ENCODE measurements around the gene KCNN3. TPM values are rescaled to one million over a fixed set of nuclear protein-coding genes. Genes with fewer than 3 reads are reported as not detected.

The KCNN3 gene
- total and polyA plus RNA-seq, 2 of the 8 experiments (the other 6 are each of a cell fraction or from before 2014, with no cell fraction given): 2.8 to 3.7 TPM

DNA sequence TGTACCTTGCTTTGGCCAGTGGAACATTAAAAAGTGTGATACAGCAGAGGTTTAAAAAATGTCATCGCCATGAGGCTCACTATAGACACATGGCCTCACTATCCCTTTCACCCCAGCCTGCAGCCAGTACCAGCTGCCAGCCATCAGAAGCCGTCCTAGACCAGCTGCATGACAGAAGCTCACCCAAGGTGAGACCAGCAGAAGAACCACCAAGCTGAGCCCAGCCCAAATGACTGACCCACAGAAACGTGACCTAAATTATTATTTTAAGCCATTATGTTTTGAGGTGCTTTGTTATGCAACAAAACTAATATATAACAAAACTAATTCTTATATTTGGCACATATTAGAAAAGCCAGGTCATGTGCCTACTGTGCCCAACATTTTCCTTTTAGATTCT is 91.1 kb downstream of the KCNN3 start:
- H3K18ac ChIP-seq (ENCODE audit: extremely low read depth, low read length): no peak overlapping the region
- no peak overlapping the region for H3K4ac ChIP-seq (replicated peaks; ENCODE audit: insufficient read length, low read depth, low read length)
- H3K27me3 ChIP-seq (replicated peaks in 1 of 4; ENCODE audit: control insufficient read depth in 3 of 4, extremely low read depth in 1 of 4, insufficient read depth in 3 of 4, low read length in 3 of 4): no peaks in the 10 kb centered on the region
- H4K91ac ChIP-seq (replicated peaks; ENCODE audit: insufficient read length, low read length): no peak overlapping the region
- H2BK12ac ChIP-seq (ENCODE audit: low read depth, low read length): no peak overlapping the region
- no peak overlapping the region for H3K23ac ChIP-seq (ENCODE audit: insufficient read length)
- no peaks in the 10 kb centered on the region for H4K20me1 ChIP-seq (replicated peaks in 1 of 2; ENCODE audit: control insufficient read depth in 1 of 2, insufficient read depth in 2 of 2, low read length in 2 of 2)
- DNase-seq (ENCODE audit: low read depth in 1 of 2, low spot score in 2 of 2): no peak
- no peak overlapping the region for H4K8ac ChIP-seq (ENCODE audit: extremely low read depth, insufficient read depth, low read length)
- no peaks in the 10 kb centered on the region for H3K79me2 ChIP-seq (ENCODE audit: control insufficient read depth in 1 of 2, insufficient read depth in 2 of 2, low read length in 2 of 2)
- H3K36me3 ChIP-seq (ENCODE audit: control insufficient read depth in 2 of 4, insufficient read depth in 4 of 4, low read length in 3 of 4): no peaks in the 10 kb centered on the region
- no peak overlapping the region for H3K9ac ChIP-seq (replicated peaks in 1 of 4; ENCODE audit: extremely low read depth in 1 of 4, low read depth in 3 of 4, low read length in 3 of 4)
- H2AK5ac ChIP-seq (ENCODE audit: low read depth, low read length): no peak overlapping the region
- H3K9me3 ChIP-seq (ENCODE audit: insufficient read depth in 2 of 2, low read depth in 1 of 2, low read length in 1 of 2): 0 out of 4 replicates have a peak, but pooled peaks cover 0 to 3% of the 10 kb centered on the region in 2 experiments
- no peak overlapping the region for H2BK15ac ChIP-seq (ENCODE audit: low read length)
- H3K56ac ChIP-seq (replicated peaks; ENCODE audit: insufficient read length, low read depth, low read length): no peak overlapping the region
- no peak overlapping the region for H3K4me2 ChIP-seq (ENCODE audit: insufficient read depth in 1 of 2, low read depth in 2 of 2, low read length in 2 of 2)
- FAIRE-seq: no peak
- ChIA-PET POLR2A (ENCODE audit: partially characterized antibody) (no interaction called here), CTCF (ENCODE audit: partially characterized antibody) (interaction anchor here (1.1 to 2.1 kb wide), 3 partner anchors 41 to 100 kb away, joined by 3 to 6 read pairs (median 6); no protein-coding TSS in a partner anchor)
- TF ChIP-seq YY1 (IDR thresholded peaks at IDR 0.05; ENCODE audit: low read depth, low read length): no peak
- TF ChIP-seq, protein P1, sequence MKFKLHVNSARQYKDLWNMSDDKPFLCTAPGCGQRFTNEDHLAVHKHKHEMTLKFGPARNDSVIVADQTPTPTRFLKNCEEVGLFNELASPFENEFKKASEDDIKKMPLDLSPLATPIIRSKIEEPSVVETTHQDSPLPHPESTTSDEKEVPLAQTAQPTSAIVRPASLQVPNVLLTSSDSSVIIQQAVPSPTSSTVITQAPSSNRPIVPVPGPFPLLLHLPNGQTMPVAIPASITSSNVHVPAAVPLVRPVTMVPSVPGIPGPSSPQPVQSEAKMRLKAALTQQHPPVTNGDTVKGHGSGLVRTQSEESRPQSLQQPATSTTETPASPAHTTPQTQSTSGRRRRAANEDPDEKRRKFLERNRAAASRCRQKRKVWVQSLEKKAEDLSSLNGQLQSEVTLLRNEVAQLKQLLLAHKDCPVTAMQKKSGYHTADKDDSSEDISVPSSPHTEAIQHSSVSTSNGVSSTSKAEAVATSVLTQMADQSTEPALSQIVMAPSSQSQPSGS (IDR thresholded peaks at IDR 0.05; ENCODE audit: low read length): no peak
- TF ChIP-seq, protein P2, sequence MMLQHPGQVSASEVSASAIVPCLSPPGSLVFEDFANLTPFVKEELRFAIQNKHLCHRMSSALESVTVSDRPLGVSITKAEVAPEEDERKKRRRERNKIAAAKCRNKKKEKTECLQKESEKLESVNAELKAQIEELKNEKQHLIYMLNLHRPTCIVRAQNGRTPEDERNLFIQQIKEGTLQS (IDR thresholded peaks at IDR 0.05; ENCODE audit: insufficient read depth, low read depth, low read length): no peak
- TF ChIP-seq, protein P3, sequence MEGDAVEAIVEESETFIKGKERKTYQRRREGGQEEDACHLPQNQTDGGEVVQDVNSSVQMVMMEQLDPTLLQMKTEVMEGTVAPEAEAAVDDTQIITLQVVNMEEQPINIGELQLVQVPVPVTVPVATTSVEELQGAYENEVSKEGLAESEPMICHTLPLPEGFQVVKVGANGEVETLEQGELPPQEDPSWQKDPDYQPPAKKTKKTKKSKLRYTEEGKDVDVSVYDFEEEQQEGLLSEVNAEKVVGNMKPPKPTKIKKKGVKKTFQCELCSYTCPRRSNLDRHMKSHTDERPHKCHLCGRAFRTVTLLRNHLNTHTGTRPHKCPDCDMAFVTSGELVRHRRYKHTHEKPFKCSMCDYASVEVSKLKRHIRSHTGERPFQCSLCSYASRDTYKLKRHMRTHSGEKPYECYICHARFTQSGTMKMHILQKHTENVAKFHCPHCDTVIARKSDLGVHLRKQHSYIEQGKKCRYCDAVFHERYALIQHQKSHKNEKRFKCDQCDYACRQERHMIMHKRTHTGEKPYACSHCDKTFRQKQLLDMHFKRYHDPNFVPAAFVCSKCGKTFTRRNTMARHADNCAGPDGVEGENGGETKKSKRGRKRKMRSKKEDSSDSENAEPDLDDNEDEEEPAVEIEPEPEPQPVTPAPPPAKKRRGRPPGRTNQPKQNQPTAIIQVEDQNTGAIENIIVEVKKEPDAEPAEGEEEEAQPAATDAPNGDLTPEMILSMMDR (IDR thresholded peaks at IDR 0.05; ENCODE audit: control extremely low read depth in 1 of 3, insufficient read depth in 1 of 3, low read depth in 1 of 3, low read length in 3 of 3): no peak
- no peak for TF ChIP-seq CEBPB (IDR thresholded peaks at IDR 0.05; ENCODE audit: low read depth, low read length)
- no peak for TF ChIP-seq EZH2 (IDR thresholded peaks at IDR 0.05; ENCODE audit: low read depth, low read length, severe bottlenecking)
- no peak for TF ChIP-seq TAF7 (optimal IDR thresholded peaks at IDR 0.05; ENCODE audit: borderline replicate concordance, low read depth, low read length)
- H3K14ac ChIP-seq (ENCODE audit: insufficient read length): no peak overlapping the region
- H3K79me1 ChIP-seq (ENCODE audit: low read depth, low read length): no peaks in the 10 kb centered on the region
- H2BK20ac ChIP-seq (ENCODE audit: low read length): no peak overlapping the region
- no peaks in the 10 kb centered on the region for H3K23me2 ChIP-seq (ENCODE audit: low read depth, low read length)
- no peak overlapping the region for H4K5ac ChIP-seq (ENCODE audit: insufficient read length, low read depth, low read length)
- H3K4me1 ChIP-seq (replicated peaks in 1 of 4; ENCODE audit: control insufficient read depth in 3 of 4, insufficient read depth in 4 of 4, low read length in 3 of 4): peaks cover 0 to 4% (median 1%) of the 10 kb centered on the region in 4 experiments; a peak in 3 of 7 replicates
- no peak overlapping the region for H2BK5ac ChIP-seq (ENCODE audit: low read depth, low read length)
- no peak overlapping the region for H3K27ac ChIP-seq (ENCODE audit: low read depth, low read length)
- H2AFZ ChIP-seq (ENCODE audit: low read length): no peak overlapping the region
- 92% methylated on average over 3 of the region's 3 CpGs; no CpG with 5 or more reads in 1 of the 2 experiments for WGBS, 2 experiments (ENCODE audit: extremely low coverage in 1 of 2, insufficient coverage in 1 of 2, insufficient read length in 1 of 2, insufficient replicate concordance in 2 of 2, low coverage in 1 of 2, low lambda C conversion rate in 2 of 2, missing lambda C conversion rate in 1 of 2)
- no peak overlapping the region for H2BK120ac ChIP-seq (replicated peaks; ENCODE audit: low read depth, low read length)
- no peak overlapping the region for H3K4me3 ChIP-seq (ENCODE audit: extremely low read depth in 1 of 4, insufficient read depth in 2 of 4, low read depth in 3 of 4, low read length in 4 of 4)
